Mesodermal cell (in vitro differentiated cells): ENCODE data around the gene GABBR2.

Experiments used
- H3K27ac ChIP-seq: 2 replicates; pipeline ENCODE4 v1.7.0; 2013; ENCODE audit warnings: mild to moderate bottlenecking, low read depth, low read length, moderate library complexity; ENCODE audit not compliant: severe bottlenecking
- H3K36me3 ChIP-seq: 2 replicates; pipeline ENCODE4 v1.7.1; 2013; ENCODE audit warnings: mild to moderate bottlenecking, low read length, moderate library complexity; ENCODE audit not compliant: control insufficient read depth, insufficient read depth
- H3K4me1 ChIP-seq: one replicate; pipeline ENCODE4 v1.7.1; 2013; ENCODE audit warnings: mild to moderate bottlenecking, low read length; ENCODE audit not compliant: insufficient read depth, control insufficient read depth, poor library complexity, severe bottlenecking
- H3K4me3 ChIP-seq: 2 replicates; pipeline ENCODE4 v1.7.0; 2013; ENCODE audit warnings: low read length, control low read depth, mild to moderate bottlenecking; ENCODE audit not compliant: insufficient read depth, poor library complexity, severe bottlenecking; ENCODE audit errors: extremely low read depth
- H3K9me3 ChIP-seq: 2 replicates; pipeline ENCODE4 v1.7.1; 2013; ENCODE audit warnings: mild to moderate bottlenecking, low read length, moderate library complexity; ENCODE audit not compliant: control insufficient read depth
- WGBS, 2 experiments: methylation state at CpG; one replicate each; pipeline ENCODE4 v1.1.5; 2013; ENCODE audit warnings: missing lambda C conversion rate in 2 of 2; ENCODE audit not compliant: insufficient coverage in 2 of 2; 5-methylcytosine and 5-hydroxymethylcytosine counted together

The GABBR2 gene

GRCh38 chr9:98632839-98633238 is 75.9 kb downstream of the GABBR2 start:
- H3K36me3 ChIP-seq, result no peaks in the 10 kb centered on the region
- H3K4me3 ChIP-seq, result no peak overlapping the region
- no peaks in the 10 kb centered on the region for H3K4me1 ChIP-seq
- no peak overlapping the region for H3K27ac ChIP-seq
- peaks cover 4% of the 10 kb centered on the region for H3K9me3 ChIP-seq
- WGBS, 2 experiments, result 74 to 100% methylated on average over 1 to 3 of the region's 4 CpGs

- H3K36me3 ChIP-seq, result no peaks in the 10 kb centered on the region
- no peak overlapping the region for H3K27ac ChIP-seq
- H3K4me3 ChIP-seq, result no peak overlapping the region
- peaks cover 3% of the 10 kb centered on the region for H3K4me1 ChIP-seq
- H3K9me3 ChIP-seq, result no peaks in the 10 kb centered on the region
- WGBS, 2 experiments, result 86 to 89% methylated on average over 4 to 7 of the region's 7 CpGs
These were observed 81.4 kb downstream of the GABBR2 start for GRCh38 chr9:98627296-98627695.

GRCh38 chr9:98625728-98626127 is 83.0 kb downstream of the GABBR2 start:
- H3K27ac ChIP-seq, result no peak overlapping the region
- no peaks in the 10 kb centered on the region for H3K36me3 ChIP-seq
- H3K9me3 ChIP-seq, result no peaks in the 10 kb centered on the region
- no peak overlapping the region for H3K4me3 ChIP-seq
- peaks cover 3% of the 10 kb centered on the region for H3K4me1 ChIP-seq
- 64 to 76% methylated on average over 3 of the region's 5 CpGs for WGBS, 2 experiments

- WGBS, 2 experiments, result 80 to 94% methylated on average over 1 to 2 of the region's 3 CpGs
- Histone ChIP-seq H3K4me3 (no peak overlapping the region), H3K4me1 (no peaks in the 10 kb centered on the region), H3K36me3 (no peaks in the 10 kb centered on the region), H3K9me3 (no peaks in the 10 kb centered on the region), H3K27ac (no peak overlapping the region)
These were observed 88.9 kb downstream of the GABBR2 start for GRCh38 chr9:98619788-98620187.

GRCh38 chr9:98615633-98616032 is 93.1 kb downstream of the GABBR2 start:
- Histone ChIP-seq H3K9me3 (no peaks in the 10 kb centered on the region), H3K36me3 (no peaks in the 10 kb centered on the region), H3K27ac (no peak overlapping the region), H3K4me3 (no peak overlapping the region), H3K4me1 (peaks cover 1% of the 10 kb centered on the region)
- 80 to 100% methylated on average over 2 of the region's 2 CpGs for WGBS, 2 experiments

GRCh38 chr9:98614941-98615340 is 93.8 kb downstream of the GABBR2 start:
- H3K9me3 ChIP-seq, result no peaks in the 10 kb centered on the region
- WGBS, 2 experiments, result 90% methylated on average over 2 of the region's 2 CpGs; no CpG with 5 or more reads in 1 of the 2 experiments
- H3K36me3 ChIP-seq, result no peaks in the 10 kb centered on the region
- no peak overlapping the region for H3K4me3 ChIP-seq
- no peak overlapping the region for H3K27ac ChIP-seq
- peaks cover 8% of the 10 kb centered on the region for H3K4me1 ChIP-seq

GRCh38 chr9:98612061-98612752 is 96.5 kb downstream of the GABBR2 start:
- Histone ChIP-seq H3K9me3 (no peaks in the 10 kb centered on the region), H3K27ac (no peak overlapping the region), H3K4me3 (no peak overlapping the region), H3K36me3 (no peaks in the 10 kb centered on the region), H3K4me1 (peaks cover 9% of the 10 kb centered on the region)
- 89 to 91% methylated on average over 2 to 4 of the region's 6 CpGs for WGBS, 2 experiments

- H3K4me3 ChIP-seq, result no peak overlapping the region
- 100% methylated on average over 1 of the region's 2 CpGs; no CpG with 5 or more reads in 1 of the 2 experiments for WGBS, 2 experiments
- H3K27ac ChIP-seq, result no peak overlapping the region
These were observed 97.4 kb downstream of the GABBR2 start for GRCh38 chr9:98611319-98611718.

GRCh38 chr9:98610711-98611110 is 98.0 kb downstream of the GABBR2 start:
- no peaks in the 10 kb centered on the region for H3K36me3 ChIP-seq
- 61 to 72% methylated on average over 3 to 4 of the region's 5 CpGs for WGBS, 2 experiments

More at GRCh38 chr9:98611319-98611718, 97.4 kb downstream of the GABBR2 start:
- no peaks in the 10 kb centered on the region for H3K36me3 ChIP-seq
- H3K4me1 ChIP-seq, result peaks cover 9% of the 10 kb centered on the region
- no peaks in the 10 kb centered on the region for H3K9me3 ChIP-seq

GRCh38 chr9:98610211-98610610 is 98.5 kb downstream of the GABBR2 start:
- WGBS, 2 experiments, result 88 to 94% methylated on average over 2 of the region's 2 CpGs
- Histone ChIP-seq H3K36me3 (no peaks in the 10 kb centered on the region), H3K27ac (no peak overlapping the region), H3K4me3 (no peak overlapping the region), H3K9me3 (no peaks in the 10 kb centered on the region), H3K4me1 (peaks cover 9% of the 10 kb centered on the region)

More at GRCh38 chr9:98610711-98611110, 98.0 kb downstream of the GABBR2 start:
- Histone ChIP-seq H3K27ac (no peak overlapping the region), H3K4me3 (no peak overlapping the region), H3K4me1 (peaks cover 9% of the 10 kb centered on the region), H3K9me3 (no peaks in the 10 kb centered on the region)

GRCh38 chr9:98609646-98610045 is 99.1 kb downstream of the GABBR2 start:
- Histone ChIP-seq H3K4me1 (peaks cover 9% of the 10 kb centered on the region), H3K27ac (no peak overlapping the region), H3K36me3 (no peaks in the 10 kb centered on the region), H3K9me3 (no peaks in the 10 kb centered on the region), H3K4me3 (no peak overlapping the region)
- WGBS, 2 experiments, result 92 to 96% methylated on average over 6 of the region's 6 CpGs
